ENCODE results near the gene ACTN2. TPM values are rescaled to one million over a fixed set of nuclear protein-coding genes. Genes with fewer than 3 reads are reported as not detected.

ACTN2 gene
- total RNA-seq, 1 donor from 2014 or later, result 0.52 TPM

DNA sequence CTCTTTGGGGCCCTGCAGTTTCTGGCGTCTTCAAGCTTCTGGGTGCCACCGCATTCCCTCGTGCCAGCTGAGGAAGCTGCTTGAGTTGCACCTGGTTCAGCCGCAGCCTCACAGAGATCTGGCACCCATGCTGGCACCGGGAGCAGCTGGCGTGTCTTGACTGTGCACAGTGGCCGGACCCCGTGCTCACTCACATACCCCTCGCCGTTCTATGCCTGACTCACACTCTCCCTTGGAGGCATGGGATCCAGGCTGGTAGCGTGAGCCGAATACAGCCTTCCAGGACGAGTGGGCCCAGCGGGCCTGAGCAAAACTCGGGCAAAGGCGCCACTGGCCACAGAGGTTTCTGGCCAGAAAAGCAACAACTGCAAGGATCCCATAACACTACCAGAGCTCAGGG, 100.2 kb downstream of the ACTN2 start:
- Histone ChIP-seq H3K4me1 (no peaks in the 10 kb centered on the region), H2AFZ (replicated peaks) (no peak overlapping the region), H3K27me3 (peaks cover 5% of the 10 kb centered on the region), H3K36me3 (no peaks in the 10 kb centered on the region), H3F3A (ENCODE audit: low read depth) (no peaks in the 10 kb centered on the region), H3K4me3 (no peak overlapping the region), H3K9ac (no peak overlapping the region), H3K9me3 (ENCODE audit: low read depth) (no peaks in the 10 kb centered on the region), H3K79me2 (ENCODE audit: low read depth) (no peaks in the 10 kb centered on the region), H4K20me1 (ENCODE audit: low read depth) (no peaks in the 10 kb centered on the region), H3K27ac (no peak overlapping the region), H3K4me2 (no peak overlapping the region)
- H3K36me3 Mint-ChIP-seq, result no peaks in the 10 kb centered on the region
- H3K4me1 Mint-ChIP-seq, result no peaks in the 10 kb centered on the region
- no peak for DNase-seq (ENCODE audit: low spot score)
- TF ChIP-seq, protein P1, sequence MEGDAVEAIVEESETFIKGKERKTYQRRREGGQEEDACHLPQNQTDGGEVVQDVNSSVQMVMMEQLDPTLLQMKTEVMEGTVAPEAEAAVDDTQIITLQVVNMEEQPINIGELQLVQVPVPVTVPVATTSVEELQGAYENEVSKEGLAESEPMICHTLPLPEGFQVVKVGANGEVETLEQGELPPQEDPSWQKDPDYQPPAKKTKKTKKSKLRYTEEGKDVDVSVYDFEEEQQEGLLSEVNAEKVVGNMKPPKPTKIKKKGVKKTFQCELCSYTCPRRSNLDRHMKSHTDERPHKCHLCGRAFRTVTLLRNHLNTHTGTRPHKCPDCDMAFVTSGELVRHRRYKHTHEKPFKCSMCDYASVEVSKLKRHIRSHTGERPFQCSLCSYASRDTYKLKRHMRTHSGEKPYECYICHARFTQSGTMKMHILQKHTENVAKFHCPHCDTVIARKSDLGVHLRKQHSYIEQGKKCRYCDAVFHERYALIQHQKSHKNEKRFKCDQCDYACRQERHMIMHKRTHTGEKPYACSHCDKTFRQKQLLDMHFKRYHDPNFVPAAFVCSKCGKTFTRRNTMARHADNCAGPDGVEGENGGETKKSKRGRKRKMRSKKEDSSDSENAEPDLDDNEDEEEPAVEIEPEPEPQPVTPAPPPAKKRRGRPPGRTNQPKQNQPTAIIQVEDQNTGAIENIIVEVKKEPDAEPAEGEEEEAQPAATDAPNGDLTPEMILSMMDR (IDR thresholded peaks at IDR 0.05), result no peak
- TF ChIP-seq EZH2phosphoT487 (IDR thresholded peaks at IDR 0.05), result no peak
- no peak overlapping the region for H3K27ac Mint-ChIP-seq
- H3K27me3 Mint-ChIP-seq (ENCODE audit: insufficient read depth, low read depth), result no peaks in the 10 kb centered on the region
- H3K9me3 Mint-ChIP-seq, result no peaks in the 10 kb centered on the region
- no peak overlapping the region for H3K4me3 Mint-ChIP-seq

DNA sequence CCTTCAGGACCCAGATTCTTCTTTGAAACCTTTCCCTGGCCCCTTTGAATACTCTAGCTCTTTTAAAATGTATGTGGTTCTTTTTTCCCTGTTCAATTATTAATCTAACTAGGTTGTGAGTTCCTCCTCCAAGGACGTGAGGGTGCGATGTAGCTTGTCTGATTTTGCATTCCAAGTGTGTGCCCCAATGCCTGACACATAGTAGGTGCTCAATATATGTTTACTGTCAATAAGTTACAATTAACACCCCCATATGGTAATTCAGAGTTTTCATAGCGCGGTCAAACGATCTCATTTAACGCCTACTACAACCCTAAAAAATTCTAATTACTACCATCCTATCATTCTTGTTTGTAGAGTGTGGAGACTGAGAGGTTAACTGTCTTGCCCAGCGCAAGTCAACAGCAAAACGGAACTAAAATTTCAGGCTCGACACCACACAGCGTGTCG, 108.3 kb downstream of the ACTN2 start:
- no peaks in the 10 kb centered on the region for H4K20me1 ChIP-seq (ENCODE audit: low read depth)
- no peak overlapping the region for H3K9ac ChIP-seq
- no peaks in the 10 kb centered on the region for H3K9me3 ChIP-seq (ENCODE audit: low read depth)
- H3K27ac Mint-ChIP-seq, result peak overlapping the region; percentile 83
- peaks cover 21% of the 10 kb centered on the region for H3K4me1 Mint-ChIP-seq
- H3K4me1 ChIP-seq, result peaks cover 5% of the 10 kb centered on the region
- no peaks in the 10 kb centered on the region for H3K36me3 Mint-ChIP-seq
- peak overlapping the region; percentile 97 for H3K4me3 Mint-ChIP-seq
- no peaks in the 10 kb centered on the region for H3K9me3 Mint-ChIP-seq
- peak overlapping the region; percentile 58 for H3K4me3 ChIP-seq
- DNase-seq (ENCODE audit: low spot score), result no peak
- peaks cover 11% of the 10 kb centered on the region for H3K27me3 ChIP-seq
- no peaks in the 10 kb centered on the region for H3K36me3 ChIP-seq
- H3K27me3 Mint-ChIP-seq (ENCODE audit: insufficient read depth, low read depth), result peaks cover 2% of the 10 kb centered on the region
- TF ChIP-seq EZH2phosphoT487 (IDR thresholded peaks at IDR 0.05), result no peak
- no peak for TF ChIP-seq EZH2 (IDR thresholded peaks at IDR 0.05)
- TF ChIP-seq, protein P1 (IDR thresholded peaks at IDR 0.05), result no peak
- peaks cover 32% of the 10 kb centered on the region for H3K79me2 ChIP-seq (ENCODE audit: low read depth)
- peak overlapping the region; percentile 89 for H2AFZ ChIP-seq (replicated peaks)
- H3F3A ChIP-seq (ENCODE audit: low read depth), result no peaks in the 10 kb centered on the region
- H3K27ac ChIP-seq, result no peak overlapping the region
- peak overlapping the region; percentile 77 for H3K4me2 ChIP-seq

DNA sequence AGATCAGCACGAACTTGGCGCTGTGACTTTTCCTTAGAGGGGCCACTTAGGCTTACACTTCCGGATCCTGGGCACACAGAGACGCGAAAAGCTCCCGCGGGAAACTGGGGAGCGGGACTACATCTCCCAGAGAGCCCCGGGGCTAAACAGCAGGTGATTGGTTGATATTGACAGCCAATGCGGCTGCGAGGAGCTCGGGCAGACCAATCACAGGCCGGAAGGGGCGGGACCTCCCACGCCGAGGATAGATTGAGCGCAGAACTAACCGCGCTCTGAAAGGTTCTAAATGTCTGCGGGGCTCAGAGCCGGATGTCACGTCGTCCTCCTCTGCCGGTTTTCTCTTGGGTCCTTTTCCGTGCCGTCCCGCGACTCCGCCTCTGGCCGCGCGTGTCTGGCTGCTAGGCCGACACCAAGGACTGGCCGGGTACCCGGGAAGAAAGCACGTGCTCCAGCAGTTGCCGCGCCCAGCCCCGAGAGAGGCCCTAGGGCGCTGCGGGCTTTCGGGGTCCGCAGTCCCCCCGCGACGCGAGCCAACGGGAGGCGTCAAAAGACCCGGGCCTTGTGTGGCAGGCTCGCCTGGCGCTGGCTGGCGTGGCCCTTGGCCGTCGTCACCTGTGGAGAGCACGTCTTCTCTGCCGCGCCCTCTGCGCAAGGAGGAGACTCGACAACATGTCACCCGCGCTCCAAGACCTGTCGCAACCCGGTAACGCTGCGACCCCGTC, 108.9 kb downstream of the ACTN2 start, which contains the start of gene MTR:
Gene MTR (plus strand): TSS at position 258 of the 722 bp plus-strand sequence. CDS start 412 bp downstream, at position 670.
- Histone ChIP-seq H3K79me2 (ENCODE audit: low read depth) (peaks cover 36% of the 10 kb centered on the region), H3K4me3 (peak within 1 kb of the TSS; percentile 58), H3K27me3 (peaks cover 11% of the 10 kb centered on the region), H3F3A (ENCODE audit: low read depth) (no peaks in the 10 kb centered on the region), H3K4me1 (peaks cover 5% of the 10 kb centered on the region), H3K9me3 (ENCODE audit: low read depth) (no peaks in the 10 kb centered on the region), H4K20me1 (ENCODE audit: low read depth) (no peaks in the 10 kb centered on the region), H3K36me3 (no peaks in the 10 kb centered on the region), H3K4me2 (peak within 1 kb of the TSS; percentile 77), H2AFZ (replicated peaks) (peak within 1 kb of the TSS; percentile 89), H3K27ac (no peak within 1 kb of the TSS), H3K9ac (no peak within 1 kb of the TSS)
- Mint-ChIP-seq H3K4me1 (peaks cover 21% of the 10 kb centered on the region), H3K9me3 (no peaks in the 10 kb centered on the region), H3K27me3 (ENCODE audit: insufficient read depth, low read depth) (peaks cover 2% of the 10 kb centered on the region), H3K4me3 (peak within 1 kb of the TSS; percentile 97), H3K27ac (peak within 1 kb of the TSS; percentile 83), H3K36me3 (no peaks in the 10 kb centered on the region)
- peak; percentile 97 for DNase-seq (ENCODE audit: low spot score)
- TF ChIP-seq, protein P1 (IDR thresholded peaks at IDR 0.05), result no peak
- no peak for TF ChIP-seq EZH2 (IDR thresholded peaks at IDR 0.05)

Data from neural progenitor cell (in vitro differentiated cells).